UCSD-AML1 (cell line): ENCODE data around the gene TNNC2.
"Not testable (repeated sequence)": the region's sequence is repeated elsewhere in the genome, so short reads cannot be mapped to it uniquely, and the experiment has no call there.

Experiments used
- DNase-seq: peaks from one replicate; lab custom pipeline; 2025; ENCODE audit not compliant: unreplicated experiment; lab: John Stamatoyannopoulos, UW

The TNNC2 gene

GRCh38 chr20:45822857-45823256, 4.3 kb downstream of the TNNC2 start:
- no peak for DNase-seq

DNA sequence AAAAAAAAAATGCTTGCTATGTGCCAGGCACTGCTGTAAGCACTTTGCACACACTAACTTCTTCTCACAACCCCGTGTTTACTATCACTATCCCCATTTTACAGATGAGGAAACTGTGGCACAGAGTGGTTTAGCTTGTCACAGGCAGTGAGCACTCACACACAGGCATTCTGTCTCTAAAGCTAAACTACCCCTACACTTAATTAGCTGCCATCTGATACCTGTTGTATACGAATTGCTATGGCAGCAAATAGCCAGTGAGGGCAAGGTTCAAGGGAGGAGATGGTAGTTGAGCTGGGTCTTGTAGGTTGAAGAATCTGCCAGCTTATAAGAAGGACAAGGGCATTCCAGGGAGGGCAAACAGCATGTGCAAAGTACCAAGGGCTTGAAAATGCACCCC, 5.2 kb downstream of the TNNC2 start:
- no peak for DNase-seq

- DNase-seq, result no peak
Measured at GRCh38 chr20:45819466-45819865, 7.6 kb downstream of the TNNC2 start.

DNA sequence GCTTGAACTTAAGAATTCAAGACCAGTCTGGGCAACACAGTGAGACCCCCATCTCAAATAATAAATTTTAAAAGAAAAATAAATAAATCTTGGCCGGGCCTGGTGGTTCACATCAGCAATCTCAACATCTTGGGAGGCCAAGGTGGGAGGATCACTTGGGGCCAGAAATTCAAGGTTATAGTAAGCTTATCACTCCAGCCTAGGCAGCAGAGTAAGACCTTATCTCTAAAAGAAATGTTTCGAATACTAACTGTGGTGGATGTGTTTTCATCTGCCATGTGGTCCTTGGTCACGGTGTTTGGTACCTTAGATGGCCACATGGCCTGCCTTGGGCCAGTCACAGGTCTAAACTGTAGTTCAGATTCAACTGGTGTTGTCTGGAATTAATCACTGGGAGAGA, 8.9 kb downstream of the TNNC2 start:
- no peak for DNase-seq

GRCh38 chr20:45817376-45818194, 9.5 kb downstream of the TNNC2 start:
- no peak for DNase-seq

DNA sequence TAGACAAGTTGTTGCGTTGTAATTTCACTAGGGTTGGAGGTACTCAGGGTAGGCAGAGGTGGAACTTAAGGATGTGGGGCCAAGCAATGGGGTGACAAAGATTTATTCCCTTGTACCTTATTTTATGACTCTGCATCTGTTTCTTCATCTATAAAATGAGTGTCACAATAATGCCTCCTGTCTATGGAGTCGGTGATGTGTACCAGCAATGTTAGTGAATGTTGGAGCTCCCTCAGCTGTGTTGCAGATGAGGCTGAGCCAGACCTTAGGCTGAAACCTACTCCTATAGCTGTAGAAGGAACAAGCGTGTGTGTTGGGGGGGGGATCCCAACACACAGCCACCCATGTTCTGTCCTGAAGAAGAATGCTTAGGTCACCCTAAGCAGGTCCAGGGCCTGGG, 10.2 kb downstream of the TNNC2 start:
- DNase-seq, result no peak

GRCh38 chr20:45814314-45814713, 12.8 kb downstream of the TNNC2 start:
- no peak for DNase-seq

GRCh38 chr20:45813489-45813888, 13.6 kb downstream of the TNNC2 start:
- no peak for DNase-seq

DNA sequence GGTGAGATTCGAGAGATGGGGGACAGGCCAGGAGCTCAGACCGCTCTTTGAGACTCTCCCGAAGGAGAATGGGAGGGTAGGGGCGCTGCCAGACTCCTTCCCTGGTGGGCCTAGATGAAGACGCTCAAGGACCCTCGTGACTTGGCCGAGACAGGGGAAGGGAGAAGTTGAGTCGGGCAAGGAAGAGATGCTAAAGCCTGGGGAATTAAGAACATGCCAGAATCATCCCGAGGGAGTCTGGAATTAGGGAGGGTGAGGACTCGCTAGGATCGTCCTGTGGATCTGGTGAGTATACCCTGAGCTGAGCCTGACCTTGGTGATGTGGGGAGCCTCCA, 14.1 kb downstream of the TNNC2 start:
- no peak for DNase-seq

DNA sequence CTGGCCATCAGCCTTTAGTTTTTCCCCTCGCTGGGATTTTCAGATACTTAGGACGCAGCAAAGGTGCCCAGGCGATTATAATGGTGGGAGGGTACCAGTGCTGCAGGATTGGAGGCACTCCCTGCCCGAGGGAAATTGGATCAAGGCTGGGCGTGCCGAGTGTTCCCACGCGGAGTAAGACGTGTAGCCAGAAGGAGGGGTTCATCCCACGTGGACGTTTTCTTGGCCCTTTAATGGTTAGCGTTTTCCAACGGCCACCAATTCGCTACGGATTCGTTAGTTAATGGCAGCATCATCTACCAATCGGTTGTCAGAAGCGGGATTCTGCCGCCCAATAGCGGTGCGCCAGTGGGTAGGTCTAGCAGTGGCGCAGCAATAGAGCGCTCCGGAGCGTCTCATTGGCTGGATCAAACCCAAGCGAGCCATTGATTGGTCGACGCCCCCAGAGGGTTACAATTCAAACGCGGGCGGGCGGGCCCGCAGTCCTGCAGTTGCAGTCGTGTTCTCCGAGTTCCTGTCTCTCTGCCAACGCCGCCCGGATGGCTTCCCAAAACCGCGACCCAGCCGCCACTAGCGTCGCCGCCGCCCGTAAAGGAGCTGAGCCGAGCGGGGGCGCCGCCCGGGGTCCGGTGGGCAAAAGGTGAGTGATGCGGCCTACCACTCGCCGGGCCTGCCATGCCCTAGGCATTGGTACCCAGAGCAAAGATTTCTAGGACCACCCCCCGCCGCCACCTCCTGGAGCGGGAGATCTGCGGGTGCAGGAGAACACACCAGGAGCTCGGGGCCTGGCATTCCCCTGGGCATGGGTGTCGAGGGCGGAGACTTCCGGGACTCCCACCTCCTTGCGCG, 14.7 kb downstream of the TNNC2 start, which contains the start of gene UBE2C:
UBE2C (plus strand) TSS at position 488 of the 849 bp plus-strand sequence; CDS start at position 540, 52 bp downstream.
- DNase-seq, result peak; percentile 90

- DNase-seq, result no peak
Measured at GRCh38 chr20:45810191-45810970, 16.7 kb downstream of the TNNC2 start.

- no peak for DNase-seq
Measured at GRCh38 chr20:45801851-45802250, 25.3 kb downstream of the TNNC2 start.

DNA sequence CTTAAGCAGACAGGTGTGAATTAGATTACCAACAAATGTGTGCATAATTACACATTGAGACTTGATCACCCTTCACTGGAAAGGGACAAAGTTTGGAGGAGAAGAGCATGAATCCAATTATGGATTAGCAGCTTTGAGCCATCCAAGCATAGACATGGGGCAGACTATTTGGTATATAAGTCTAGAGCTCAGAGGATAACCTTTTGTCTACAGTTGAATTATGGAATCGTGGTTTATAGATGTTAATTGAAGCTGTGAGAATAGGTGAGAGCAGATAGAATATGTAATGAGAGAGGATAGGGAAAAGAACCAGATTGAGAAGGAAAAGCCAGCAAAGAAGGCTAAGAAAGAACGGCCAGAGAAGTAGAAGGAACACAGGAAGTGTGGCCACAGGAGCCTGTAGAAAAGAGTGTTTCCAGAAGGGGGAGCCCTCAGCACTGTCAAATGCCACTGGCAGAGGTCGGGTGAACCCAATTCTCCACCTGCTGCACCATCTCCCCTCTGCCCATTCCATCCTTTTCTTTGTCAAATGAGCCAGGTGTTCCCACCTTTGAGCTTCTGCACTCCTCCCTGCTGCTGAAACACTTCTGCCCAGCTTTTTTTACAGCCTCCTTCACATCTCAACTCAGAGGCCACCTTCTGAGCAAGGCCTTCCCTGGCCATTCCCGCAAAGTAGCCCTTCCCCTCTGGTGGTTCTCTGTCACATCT, 28.0 kb downstream of the TNNC2 start:
- DNase-seq, result peak; percentile 63

DNA sequence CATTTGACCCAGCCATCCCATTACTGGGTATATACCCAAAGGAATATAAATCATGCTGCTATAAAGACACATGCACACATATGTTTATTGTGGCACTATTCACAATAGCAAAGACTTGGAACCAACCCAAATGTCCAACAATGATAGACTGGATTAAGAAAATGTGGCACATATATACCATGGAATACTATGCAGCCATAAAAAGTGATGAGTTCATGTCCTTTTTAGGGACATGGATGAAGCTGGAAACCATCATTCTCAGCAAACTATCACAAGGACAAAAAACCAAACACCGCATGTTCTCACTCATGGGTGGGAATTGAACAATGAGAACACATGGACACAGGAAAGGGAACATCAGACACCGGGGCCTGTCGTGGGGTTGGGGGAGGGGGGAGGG, 29.2 kb downstream of the TNNC2 start:
- not testable (repeated sequence) for DNase-seq

DNA sequence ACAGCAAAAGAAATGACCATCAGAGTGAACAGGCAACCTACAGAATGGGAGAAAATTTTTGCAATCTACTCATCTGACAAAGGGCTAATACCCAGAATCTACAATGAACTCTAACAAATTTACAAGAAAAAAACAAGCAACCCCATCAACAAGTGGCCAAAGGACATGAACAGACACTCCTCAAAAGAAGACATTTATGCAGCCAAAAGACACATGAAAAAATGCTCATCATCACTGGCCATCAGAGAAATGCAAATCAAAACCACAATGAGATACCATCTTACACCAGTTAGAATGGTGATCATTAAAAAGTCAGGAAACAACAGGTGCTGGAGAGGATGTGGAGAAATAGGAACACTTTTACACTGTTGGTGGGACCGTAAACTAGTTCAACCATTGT, 29.6 kb downstream of the TNNC2 start:
- DNase-seq, result not testable (repeated sequence)

GRCh38 chr20:45796337-45797065, 30.6 kb downstream of the TNNC2 start:
- DNase-seq, result no peak

GRCh38 chr20:45792317-45793118, 34.6 kb downstream of the TNNC2 start:
- peak; percentile 49 for DNase-seq

- no peak for DNase-seq
Measured at GRCh38 chr20:45788351-45788750, 38.8 kb downstream of the TNNC2 start.

DNA sequence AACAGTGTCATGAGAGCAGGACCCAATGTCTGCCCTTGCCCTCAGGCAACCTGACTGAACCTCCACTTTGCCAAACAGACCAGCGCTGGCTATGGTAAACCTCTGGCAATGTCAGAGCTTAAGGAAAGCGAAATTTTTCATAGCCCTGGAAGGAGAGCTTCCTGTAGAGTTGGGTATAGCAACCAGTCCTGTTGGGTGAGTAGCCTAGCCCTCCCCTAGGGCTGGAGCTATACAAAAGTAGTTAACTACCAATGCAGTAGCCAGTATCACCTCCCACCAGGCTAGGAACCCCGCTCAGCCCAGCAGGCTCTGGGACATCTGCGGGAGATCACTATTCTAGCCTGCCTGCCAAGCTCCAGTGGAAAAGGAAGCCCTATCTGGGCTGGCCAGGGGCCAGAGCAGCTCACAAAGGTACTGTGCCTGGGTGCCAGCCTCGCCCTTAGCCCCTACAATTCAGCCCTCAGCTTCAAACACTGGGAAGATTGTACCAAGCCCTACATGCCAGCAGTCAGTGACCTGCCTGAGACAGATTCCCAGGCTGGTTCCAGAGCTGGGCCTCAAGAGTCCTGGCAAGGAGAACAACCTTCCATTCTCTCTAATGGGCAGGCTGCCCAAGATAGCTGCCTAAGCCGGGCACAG, 43.3 kb downstream of the TNNC2 start:
- DNase-seq, result no peak
